HG02938 (cell line): ENCODE results near the gene TRIM29.
"Not testable (repeated sequence)": the region's sequence is repeated elsewhere in the genome, so short reads cannot be mapped to it uniquely, and the experiment has no call there.

Experiments used
- ATAC-seq: cut with Tn5 transposase; IDR thresholded peaks from one replicate; pipeline ENCODE4 v1.9.1; 2021; ENCODE audit warnings: mild to moderate bottlenecking, moderate library complexity; ENCODE audit not compliant: unreplicated experiment

TRIM29 gene, protein sequence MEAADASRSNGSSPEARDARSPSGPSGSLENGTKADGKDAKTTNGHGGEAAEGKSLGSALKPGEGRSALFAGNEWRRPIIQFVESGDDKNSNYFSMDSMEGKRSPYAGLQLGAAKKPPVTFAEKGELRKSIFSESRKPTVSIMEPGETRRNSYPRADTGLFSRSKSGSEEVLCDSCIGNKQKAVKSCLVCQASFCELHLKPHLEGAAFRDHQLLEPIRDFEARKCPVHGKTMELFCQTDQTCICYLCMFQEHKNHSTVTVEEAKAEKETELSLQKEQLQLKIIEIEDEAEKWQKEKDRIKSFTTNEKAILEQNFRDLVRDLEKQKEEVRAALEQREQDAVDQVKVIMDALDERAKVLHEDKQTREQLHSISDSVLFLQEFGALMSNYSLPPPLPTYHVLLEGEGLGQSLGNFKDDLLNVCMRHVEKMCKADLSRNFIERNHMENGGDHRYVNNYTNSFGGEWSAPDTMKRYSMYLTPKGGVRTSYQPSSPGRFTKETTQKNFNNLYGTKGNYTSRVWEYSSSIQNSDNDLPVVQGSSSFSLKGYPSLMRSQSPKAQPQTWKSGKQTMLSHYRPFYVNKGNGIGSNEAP

DNA sequence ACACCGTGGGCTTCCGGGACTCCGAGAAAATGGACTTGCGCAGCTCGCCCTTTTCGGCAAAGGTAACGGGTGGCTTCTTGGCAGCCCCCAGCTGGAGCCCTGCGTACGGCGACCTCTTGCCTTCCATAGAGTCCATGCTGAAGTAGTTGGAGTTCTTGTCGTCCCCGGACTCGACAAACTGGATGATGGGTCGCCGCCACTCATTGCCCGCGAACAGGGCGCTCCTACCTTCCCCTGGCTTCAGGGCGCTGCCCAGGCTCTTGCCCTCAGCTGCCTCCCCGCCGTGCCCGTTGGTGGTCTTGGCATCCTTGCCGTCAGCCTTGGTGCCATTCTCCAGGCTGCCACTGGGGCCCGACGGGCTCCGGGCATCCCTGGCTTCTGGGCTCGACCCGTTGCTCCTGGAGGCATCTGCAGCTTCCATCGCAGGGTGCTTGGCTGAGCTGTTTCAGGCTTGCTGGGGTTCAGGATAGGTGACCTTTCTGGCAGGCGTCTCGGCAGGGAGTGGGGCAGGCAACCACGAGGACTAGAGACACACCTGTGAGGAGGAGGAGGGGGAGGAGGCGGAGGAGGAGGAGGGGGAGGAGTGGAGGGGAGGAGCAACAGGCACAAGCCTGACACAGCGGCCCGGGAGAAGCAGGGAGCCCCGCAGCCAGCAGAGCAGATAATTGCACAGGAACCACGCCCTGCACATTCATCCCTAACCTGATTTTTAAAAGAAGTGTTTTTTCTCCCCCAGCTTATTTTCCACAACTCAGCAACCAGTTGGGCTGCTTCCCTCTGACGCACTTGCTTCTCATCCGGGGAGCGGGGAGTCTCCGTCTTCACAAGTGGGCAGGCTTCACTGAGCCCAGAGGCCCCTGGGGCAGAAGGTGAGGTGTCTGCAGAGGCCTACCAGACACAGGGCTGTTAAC is at the start of gene TRIM29:
Gene TRIM29, minus strand, starts transcription at position 503 of the 911 bp plus-strand sequence. Its CDS starts 82 bp downstream, at position 421.
- ATAC-seq, result no peak

DNA sequence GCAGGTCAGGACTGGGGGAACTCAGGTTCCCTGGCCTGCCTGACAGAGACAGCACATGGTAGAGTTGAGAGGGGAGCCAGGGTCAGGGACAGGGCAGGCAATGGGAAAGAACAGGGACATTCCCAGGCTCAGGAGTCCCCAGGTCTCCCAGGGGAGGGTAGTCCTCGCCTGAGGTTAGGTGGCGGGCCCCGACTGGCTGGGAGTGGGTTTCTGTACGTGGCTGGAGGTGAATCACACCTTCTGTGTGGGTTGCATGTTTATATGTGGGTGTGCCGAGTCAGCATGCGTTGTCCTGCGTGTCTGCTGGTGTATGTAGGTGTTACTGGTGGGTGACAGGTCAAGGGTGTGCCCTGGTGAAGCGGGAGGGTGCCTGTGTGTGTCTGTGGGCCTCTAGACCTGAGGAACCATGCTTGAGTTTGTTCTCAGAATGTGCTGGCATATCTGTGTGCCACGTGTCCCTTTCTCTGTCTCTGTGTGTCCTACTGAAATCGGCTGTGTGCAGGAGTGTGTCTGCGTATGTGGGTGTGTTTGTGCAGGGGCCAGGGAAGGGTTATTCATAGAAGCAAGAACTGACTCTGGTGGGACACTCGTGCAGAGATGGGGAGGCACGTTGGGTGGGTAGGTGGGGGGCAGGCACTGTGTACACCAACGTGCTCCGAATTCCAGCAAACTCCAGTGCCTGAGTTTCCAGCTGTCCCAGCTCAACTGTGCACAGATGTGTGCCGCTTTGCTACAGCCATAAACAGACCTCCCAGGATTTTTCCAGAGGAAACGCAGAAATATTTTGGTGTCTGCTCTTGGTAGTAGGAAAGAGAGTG is 49.1 kb upstream of the TRIM29 start:
- ATAC-seq, result no peak

DNA sequence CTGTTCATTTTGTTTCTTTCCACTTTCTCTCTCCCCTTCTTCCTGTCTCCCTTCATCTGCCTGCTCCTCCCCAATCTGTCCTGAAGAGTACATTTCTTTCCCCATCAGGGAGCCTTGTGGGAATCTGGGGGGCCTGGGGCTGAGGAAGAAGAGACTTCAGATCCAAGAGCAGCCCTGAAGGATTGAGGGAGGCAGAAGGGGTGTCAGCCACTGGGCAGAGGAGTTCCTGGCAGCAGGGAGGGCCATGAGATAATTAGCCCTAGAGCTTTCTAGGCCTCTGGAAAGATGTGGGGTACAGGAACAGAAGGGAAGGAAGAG is 48.5 kb upstream of the TRIM29 start:
- ATAC-seq, result no peak

DNA sequence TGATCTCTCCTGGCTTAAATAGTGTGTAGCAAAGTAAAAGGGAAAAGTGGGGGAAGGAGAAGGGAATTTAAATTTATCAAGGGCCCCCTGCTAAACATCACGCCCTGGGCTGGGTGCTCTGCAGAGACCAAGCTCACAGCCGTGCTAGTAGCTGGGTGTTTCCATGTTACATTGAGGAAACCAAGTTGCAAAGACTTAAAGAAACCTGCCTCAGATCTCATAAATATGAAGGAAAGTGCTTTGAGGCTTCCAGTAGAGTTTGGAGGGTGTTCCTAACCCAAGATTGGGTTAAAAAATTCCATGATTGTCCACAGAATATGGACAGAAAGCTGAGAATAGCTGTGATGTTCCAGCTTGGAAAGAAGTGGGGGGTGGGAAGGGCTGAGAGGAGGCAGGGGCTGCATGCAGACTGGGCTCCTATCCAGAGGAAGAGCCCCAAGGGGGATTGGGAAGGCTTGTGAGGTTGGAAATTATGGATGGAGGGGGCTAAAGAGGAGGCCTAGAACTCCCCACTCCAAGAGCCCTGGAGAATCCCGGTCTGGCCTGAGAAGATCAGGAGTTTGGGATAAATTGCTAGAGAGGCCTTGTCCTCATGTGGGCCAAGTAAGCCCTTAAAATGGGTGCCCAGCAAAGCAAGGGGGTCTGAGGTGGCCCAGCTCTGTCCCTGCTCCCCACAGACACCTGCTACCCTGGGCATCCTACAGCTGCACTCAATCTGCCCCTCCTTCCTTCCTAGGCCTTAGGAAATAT is 48.0 kb upstream of the TRIM29 start:
- no peak for ATAC-seq

DNA sequence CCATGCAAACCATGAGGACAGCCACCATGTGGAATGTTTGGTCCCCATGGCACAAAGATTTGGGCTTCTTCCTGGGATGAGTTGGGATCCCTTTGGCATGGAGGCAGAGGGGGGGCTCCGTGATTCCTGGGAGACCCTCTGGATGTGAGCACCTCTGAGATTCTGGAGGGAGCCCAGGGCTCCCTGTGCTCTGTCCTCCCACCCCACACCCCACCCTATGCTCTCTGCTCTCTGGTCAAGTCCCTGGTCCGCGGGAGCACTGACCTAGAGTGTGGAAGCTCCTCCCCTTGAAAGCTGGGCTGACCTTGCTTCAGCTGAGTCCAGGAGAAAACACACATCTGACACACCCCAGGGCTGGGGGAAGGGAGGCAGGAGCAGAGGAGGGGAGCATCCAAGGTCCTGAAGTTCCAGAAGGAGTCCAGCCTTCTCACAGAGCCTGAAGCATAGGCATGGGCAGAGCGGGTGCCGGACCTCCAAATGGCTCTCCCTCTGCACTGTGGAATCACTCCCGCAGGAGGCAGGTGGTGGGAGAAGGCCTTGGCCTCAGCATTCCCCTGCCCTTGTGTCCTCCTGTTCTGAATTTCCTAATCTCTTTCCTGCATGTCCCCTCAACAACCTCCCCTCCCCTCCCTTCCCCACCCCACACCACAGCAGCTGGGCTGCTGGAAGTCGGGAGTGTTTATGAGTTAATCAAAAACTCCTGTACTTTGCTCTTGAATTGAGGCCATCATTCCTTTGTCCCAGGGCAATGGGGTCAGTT is 47.2 kb upstream of the TRIM29 start:
- no peak for ATAC-seq

DNA sequence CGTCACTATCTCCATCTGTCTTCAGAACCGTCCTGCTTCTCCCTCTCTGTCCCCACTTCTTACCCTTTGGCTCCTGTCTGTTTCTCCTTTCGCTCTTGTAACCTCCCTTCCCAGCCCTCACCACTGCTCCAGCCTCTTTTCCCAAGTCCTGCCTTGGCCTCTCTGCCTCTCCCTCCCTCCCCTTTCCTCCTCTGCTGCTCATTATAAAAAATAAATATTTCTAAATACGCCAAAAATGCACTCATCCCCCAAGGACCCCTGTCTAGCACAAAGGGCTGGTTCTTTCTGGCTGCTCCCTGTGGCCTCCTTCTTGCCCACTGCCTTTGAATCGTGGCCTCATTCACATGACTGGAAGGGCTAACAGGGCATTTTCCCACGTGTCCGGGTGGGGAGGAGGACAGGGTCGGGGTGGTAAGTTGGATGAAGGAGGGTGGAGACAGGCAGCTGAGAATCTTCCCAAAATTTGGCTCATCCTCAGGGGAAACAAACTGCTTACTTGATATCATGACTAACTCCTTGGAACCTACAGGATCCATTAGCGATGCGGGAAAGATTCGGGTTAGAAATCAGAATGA is 46.5 kb upstream of the TRIM29 start:
- ATAC-seq, result no peak

DNA sequence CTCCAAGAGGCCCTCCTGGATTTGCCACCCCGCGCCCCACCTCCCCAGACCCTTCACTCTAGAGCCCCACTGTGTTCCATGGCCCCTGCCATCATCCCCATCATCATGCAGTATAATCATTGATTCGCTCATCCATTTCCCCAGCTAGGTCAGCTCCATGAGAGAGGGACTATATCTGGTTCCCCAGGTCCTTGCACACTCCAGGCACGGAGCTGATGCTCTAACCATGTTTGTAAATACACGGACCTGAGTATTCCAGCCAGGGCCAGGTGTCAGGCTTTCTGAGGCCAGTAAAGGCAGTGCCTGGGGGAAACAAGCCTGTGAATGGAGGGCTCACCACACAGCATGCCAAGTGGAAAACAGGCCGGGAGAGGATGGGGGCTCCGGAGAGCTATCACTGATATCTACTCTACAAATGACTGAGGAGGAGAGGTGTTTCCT is 45.8 kb upstream of the TRIM29 start:
- no peak for ATAC-seq

DNA sequence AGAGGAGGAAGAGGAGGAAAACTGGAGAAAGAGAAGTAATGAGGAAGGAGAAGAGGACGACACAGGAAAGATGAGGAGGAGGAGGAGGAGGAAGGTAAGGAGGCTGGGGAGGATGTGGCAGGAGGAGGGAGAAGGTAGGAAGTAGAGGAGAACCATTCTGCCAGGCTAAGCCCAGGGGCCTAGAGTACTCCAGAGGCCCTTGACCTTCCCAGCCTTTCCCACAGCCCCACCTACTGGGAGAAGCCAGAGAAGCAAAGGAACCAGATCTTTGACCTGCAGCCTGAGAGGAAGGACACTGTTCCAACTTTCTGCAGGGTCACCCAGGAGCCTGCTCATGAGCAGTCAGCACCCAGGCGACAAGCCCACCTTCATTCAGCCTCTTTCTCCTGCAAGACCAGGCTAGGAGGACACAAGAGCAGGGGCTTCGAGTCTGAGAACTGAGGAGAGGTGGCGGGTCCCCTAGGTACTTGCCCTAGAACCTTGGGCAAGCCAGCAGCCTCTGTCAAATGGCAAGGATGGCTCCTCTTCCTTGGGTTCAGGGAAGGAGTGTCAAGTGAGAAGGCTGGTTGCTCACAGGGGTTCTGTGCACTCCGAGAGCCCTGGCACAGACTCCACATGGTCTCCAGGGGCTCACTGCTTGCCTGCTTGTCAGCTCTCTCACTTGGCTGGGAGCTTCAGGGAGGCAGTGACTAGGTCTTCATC is 45.0 kb upstream of the TRIM29 start:
- no peak for ATAC-seq

DNA sequence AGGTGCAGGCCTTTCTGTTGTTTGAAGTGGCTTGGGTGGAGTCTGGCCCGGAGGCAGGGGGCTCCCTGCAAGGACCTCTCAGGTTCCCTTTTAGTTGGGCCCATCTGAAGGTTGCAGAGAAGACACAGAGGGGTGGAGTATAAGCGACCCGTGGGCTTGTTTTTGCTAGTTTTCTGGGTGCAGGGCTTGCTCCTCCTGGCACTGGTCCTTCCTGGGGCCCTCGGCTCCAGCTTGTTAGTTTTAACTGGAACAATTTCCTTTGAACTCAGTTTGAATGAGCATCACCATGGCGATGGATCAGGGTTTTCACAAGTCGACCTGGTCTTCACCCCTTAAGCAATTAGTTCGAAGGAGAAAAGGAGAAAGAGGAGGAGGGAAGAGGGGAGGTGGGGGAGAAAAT is 44.5 kb upstream of the TRIM29 start:
- no peak for ATAC-seq

DNA sequence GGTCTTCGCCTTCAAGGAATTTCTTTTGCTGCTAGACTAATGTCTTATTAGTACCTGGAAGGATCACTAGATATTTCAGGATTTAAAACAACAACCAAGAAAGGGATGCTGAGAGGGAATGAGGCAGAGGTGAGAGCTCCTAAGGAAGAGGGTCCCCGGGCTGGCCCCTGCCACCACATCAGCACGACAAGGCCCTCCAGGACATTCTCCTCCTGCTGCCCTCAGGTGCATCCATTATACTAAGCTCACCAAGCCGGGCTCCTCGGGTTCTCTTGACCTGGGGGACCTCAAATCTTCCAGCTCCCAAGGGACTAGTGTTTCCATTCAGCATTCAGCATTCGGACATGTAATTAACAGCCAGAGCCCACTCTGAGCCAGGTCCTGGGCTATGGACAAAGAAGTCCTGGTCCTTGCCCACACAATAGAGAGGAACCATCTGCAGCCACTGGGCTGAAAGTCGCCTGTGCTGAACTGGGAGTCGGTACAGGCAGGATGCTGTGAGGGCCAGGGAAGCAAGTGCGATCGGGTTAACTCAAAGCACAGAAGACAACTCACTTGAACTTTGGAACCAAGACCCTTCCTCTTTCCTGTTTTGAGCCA is 43.6 kb upstream of the TRIM29 start:
- ATAC-seq, result no peak

DNA sequence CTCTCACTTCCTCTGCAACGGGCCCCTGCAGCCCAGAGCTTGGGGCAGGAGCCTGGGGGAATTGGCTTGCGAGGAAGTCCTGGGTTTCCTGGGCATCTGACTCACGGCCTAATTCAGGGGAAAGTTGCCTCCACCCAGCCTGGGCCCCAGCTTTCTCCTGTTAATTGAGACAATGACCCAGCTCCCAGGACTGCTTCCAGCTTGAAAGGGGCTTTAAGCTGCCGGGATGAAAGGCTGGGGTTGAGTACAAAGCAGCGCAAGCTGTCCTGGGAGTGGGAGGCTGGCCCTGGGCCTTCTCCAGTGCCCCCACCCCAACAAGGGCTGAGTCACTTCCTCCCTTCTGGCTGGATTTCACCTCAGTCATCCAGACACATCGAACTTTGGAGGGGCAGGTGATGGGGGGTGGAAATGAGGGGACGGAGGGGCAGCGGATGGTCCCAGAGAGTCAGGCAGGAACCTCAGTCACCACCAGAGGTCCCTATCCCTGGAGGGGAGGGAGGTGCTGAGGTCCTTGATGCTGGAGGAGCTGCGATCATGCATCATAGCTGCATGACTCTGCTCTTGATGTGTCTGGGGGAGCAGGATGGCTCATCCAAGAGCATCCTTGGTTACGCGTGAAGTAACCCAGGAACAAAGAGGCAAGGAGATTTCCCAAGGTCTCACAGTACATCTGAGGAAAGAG is 42.8 kb upstream of the TRIM29 start:
- no peak for ATAC-seq

DNA sequence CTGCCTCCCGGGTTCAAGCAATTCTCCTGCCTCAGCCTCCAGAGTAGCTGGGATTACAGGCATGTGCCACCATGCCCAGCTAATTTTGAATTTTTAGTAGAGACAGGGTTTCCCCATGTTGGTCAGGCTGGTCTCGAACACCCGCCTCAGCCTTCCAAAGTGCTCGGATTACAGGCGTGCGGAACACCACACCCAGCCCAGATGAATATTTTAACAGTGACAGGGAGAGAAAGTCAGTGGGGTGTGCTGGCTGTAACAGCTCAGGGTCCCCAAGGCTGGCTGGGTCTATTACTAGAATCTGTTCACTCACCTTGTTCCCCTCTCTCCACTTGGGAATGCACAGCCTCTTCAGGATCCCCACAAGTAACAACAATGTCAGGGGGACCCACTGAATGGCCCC is 42.1 kb upstream of the TRIM29 start:
- not testable (repeated sequence) for ATAC-seq

DNA sequence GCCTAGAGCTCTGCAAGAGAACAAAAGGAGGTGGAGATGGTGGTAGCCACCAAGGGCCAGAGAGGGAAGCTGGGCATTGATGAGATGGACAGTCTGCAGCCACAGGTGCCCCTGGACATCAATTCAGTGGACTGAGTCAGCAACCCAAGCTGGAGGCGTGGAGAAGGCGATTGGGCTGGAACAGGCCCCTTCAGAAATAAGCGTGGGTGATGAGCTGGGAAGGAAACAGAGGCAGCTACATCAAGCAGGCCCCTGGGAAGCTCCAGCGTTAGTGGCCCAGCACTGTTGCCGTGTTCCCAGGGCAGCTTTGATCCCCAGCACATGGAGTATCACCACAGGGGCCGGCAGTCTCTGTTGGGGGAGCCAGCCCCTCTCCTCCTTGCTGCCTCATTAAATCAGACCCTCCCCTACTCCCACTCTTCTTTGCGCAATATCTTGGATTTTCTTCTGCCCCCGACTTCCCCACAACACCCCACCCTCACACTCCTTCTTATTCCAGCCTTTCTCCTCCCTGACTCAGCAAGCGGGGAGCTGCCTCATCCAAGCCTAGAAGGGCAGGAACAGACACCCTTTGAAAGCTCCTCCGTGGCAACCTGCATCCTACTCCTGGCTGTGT is 41.3 kb upstream of the TRIM29 start:
- ATAC-seq, result no peak

DNA sequence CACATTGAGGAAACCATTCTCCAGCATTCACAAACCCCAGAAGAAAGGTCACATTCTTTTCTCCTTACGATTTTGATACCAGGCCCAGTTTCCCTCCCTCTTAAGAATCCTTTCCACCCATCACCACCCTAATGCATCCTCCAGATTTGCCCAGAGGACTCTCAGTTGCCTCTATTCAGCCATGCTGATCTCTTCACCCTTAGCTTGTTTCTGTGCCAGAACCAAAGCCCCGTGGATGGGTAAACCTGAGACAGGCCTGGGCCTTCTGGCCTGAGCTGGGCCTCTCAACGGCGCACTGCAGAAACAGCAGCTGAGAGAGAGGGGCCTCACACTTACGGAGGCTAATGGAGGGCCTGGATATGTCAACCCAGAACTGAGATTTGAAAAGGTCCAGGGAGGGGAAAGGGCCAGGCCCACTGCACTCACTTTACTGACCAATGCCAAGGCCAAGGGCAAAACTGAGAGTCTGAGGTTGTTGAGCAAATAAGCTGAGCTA is 40.7 kb upstream of the TRIM29 start:
- ATAC-seq, result no peak

DNA sequence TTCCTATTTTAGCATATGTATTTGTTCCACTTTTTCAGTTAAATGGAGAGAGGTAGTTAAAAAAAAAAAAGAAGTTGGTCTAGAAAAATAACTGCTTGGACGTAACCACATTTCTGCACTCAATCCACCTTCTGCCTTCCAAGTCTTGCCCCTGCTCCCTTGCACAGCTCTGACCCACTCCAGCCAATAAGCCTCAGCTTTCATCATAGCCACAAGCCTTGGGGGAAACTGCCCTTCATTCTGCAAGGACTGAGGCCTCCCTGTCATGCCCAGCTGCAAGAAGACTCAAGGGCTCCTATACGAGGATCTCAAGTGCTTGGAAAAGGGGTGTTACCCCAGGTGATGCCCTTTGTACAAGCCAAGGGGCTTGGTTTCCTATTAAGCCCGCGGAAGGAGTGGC is 37.0 kb upstream of the TRIM29 start:
- ATAC-seq, result no peak

DNA sequence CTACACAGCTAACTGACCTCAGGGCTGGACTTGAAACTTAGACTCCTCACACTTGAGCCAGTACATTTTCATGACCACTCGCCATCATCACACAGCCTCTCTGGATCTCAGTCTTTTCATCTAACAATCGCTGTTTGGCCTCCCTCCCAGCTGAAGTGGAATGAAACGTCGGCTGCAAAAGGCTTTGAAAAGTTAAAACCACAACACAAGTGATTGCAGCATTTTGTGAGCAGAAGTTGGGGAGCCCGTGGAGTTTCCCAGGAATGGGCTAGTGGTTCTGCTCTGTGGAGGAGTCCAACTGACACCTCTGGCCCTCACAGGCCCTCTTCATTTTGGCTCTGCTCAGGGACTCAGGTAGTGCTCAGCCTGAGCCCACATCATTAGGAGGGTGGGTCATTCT is 35.9 kb upstream of the TRIM29 start:
- no peak for ATAC-seq
